ENCODE measurements around the gene RAD9A.
"Not testable (repeated sequence)": the region's sequence is repeated elsewhere in the genome, so short reads cannot be mapped to it uniquely, and the experiment has no call there.

RAD9A gene

DNA sequence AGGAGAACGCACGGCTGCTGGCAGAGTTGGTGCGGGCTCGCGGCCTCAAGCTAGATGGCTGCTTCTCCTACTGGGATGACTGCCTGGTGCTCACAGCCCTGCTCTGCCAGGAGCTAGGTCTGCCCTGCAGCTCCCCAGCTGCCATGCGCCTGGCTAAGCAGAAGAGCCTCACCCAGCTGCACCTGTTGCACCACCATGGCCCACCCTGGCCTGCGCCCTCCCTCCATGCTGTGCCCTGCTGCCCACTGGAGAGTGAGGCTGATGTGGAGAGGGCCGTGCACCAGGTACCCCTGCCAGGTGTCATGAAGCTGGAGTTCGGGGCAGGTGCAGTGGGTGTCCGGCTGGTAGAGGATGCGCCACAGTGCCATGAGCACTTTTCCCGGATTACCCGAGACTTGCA, 31.7 kb downstream of the RAD9A start:
- no peak for DNase-seq
- Mint-ChIP-seq H3K9me3 (no peaks in the 10 kb centered on the region), H3K4me3 (no peak overlapping the region), H3K4me1 (peaks cover 23% of the 10 kb centered on the region), H3K27me3 (ENCODE audit: low read depth, poor library complexity) (peaks cover 15% of the 10 kb centered on the region), H3K27ac (no peak overlapping the region), H3K36me3 (ENCODE audit: low read depth) (no peaks in the 10 kb centered on the region)
- TF ChIP-seq, protein P1, sequence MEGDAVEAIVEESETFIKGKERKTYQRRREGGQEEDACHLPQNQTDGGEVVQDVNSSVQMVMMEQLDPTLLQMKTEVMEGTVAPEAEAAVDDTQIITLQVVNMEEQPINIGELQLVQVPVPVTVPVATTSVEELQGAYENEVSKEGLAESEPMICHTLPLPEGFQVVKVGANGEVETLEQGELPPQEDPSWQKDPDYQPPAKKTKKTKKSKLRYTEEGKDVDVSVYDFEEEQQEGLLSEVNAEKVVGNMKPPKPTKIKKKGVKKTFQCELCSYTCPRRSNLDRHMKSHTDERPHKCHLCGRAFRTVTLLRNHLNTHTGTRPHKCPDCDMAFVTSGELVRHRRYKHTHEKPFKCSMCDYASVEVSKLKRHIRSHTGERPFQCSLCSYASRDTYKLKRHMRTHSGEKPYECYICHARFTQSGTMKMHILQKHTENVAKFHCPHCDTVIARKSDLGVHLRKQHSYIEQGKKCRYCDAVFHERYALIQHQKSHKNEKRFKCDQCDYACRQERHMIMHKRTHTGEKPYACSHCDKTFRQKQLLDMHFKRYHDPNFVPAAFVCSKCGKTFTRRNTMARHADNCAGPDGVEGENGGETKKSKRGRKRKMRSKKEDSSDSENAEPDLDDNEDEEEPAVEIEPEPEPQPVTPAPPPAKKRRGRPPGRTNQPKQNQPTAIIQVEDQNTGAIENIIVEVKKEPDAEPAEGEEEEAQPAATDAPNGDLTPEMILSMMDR (IDR thresholded peaks at IDR 0.05), result no peak

DNA sequence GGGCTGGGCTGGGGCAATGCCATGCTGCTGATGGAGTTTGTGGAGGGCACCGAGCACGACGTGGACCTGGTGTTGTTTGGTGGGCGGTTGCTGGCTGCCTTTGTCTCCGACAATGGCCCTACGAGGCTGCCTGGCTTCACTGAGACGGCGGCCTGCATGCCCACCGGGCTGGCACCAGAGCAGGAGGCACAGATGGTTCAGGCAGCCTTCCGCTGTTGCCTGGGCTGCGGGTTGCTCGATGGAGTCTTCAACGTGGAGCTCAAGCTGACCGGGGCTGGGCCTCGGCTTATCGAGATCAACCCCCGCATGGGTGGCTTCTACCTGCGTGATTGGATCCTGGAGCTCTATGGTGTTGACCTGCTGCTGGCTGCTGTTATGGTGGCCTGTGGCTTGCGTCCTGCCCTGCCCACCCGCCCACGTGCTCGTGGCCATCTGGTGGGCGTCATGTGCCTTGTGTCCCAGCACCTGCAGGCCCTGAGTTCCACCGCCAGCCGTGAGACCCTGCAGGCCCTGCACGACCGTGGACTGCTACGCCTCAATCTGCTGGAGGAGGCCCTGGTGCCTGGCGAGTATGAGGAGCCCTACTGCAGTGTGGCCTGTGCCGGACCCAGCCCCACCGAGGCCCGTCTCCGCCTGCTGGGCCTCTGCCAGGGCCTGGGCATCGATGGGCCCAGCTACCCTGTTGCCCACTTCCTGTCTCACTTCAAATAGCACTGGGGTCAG, 32.3 kb downstream of the RAD9A start:
- no peak for DNase-seq
- peaks cover 26% of the 10 kb centered on the region for H3K4me1 Mint-ChIP-seq
- TF ChIP-seq, protein P1 (IDR thresholded peaks at IDR 0.05), result no peak
- H3K9me3 Mint-ChIP-seq, result no peaks in the 10 kb centered on the region
- H3K4me3 Mint-ChIP-seq, result no peak overlapping the region
- peaks cover 15% of the 10 kb centered on the region for H3K27me3 Mint-ChIP-seq (ENCODE audit: low read depth, poor library complexity)
- H3K36me3 Mint-ChIP-seq (ENCODE audit: low read depth), result no peaks in the 10 kb centered on the region
- H3K27ac Mint-ChIP-seq, result no peak overlapping the region

DNA sequence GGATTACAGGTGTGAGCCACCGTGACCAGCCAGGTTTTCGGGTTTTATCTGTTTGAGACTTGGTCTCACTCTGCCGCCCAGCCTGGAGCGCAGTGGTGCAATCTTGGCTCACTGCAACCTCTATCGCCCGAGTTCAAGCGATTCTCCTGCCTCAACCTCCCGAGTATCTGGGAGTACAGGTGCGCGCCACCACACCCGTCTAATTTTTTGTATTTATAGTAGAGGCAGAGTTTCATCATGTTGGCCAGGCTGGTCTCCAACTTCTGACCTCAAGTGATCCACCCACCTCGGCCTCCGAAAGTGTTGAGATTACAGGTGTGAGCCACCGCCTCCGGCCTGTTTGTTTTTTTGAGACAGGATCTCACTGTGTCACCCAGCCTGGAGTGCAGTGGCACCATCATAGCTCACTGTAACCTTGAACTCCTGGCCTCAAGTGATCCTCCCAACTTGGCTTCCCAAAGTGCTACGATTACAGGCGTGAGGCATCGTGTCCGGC, 35.6 kb downstream of the RAD9A start:
- not testable (repeated sequence) for H3K9me3 Mint-ChIP-seq; DNase-seq; H3K27ac Mint-ChIP-seq; H3K27me3 Mint-ChIP-seq (ENCODE audit: low read depth, poor library complexity); H3K36me3 Mint-ChIP-seq (ENCODE audit: low read depth)
- H3K4me1 Mint-ChIP-seq, result peaks cover 27% of the 10 kb centered on the region
- peak overlapping the region; percentile 96 for H3K4me3 Mint-ChIP-seq

DNA sequence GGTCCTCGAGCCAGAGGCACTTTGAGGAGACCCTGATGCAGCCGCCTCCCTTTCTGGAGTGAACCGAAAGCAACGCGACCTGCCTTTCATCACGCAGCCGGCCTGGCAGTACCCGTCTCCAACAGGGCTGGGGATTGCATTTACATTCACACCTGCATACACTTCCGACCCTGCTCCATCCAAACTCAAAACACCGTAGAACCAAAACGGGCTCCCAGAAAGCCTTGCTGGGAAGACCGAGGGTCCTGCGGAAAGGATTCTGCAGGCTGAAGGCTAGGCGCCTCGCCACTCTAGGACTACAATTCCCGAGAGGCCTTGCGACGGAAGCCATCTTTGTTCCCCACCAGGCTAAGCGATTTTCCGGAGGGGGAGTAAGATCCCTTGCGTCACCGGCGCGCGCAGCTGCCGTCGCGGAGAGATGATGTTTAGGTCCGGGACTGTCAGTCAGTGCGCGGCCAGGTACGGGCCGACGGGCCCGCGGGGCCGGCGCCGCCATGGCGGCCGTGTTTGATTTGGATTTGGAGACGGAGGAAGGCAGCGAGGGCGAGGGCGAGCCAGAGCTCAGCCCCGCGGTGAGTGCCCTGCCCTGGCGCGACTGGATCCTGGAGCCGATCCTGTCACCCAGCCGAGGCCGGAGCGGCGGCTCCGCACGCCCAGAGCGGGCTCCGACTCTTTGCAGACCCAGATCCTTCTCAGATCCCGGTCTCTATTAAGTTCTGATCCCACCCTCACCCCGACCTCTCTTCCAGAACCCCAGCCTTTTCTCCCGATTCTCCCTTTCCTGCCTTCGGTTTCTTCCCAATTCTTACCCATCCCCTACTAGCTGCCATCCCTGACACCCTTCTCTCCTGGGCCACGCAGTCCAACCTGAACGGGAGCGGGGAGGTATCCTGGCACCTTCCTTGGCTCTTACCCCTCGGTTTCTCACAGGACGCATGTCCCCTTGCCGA, 36.5 kb downstream of the RAD9A start, which contains the start of gene RPS6KB2:
Gene RPS6KB2, plus strand, starts transcription at position 443 of the 950 bp plus-strand sequence. Its CDS starts 52 bp downstream, at position 495.
- H3K4me3 Mint-ChIP-seq, result peak within 1 kb of the TSS; percentile 96
- H3K27ac Mint-ChIP-seq, result peak within 1 kb of the TSS; percentile 97
- H3K9me3 Mint-ChIP-seq, result no peaks in the 10 kb centered on the region
- peaks cover 19% of the 10 kb centered on the region for H3K4me1 Mint-ChIP-seq
- TF ChIP-seq, protein P1 (IDR thresholded peaks at IDR 0.05), result no peak
- H3K27me3 Mint-ChIP-seq (ENCODE audit: low read depth, poor library complexity), result peaks cover 4% of the 10 kb centered on the region
- peaks cover 9% of the 10 kb centered on the region for H3K36me3 Mint-ChIP-seq (ENCODE audit: low read depth)
- peak; percentile 99 for DNase-seq

DNA sequence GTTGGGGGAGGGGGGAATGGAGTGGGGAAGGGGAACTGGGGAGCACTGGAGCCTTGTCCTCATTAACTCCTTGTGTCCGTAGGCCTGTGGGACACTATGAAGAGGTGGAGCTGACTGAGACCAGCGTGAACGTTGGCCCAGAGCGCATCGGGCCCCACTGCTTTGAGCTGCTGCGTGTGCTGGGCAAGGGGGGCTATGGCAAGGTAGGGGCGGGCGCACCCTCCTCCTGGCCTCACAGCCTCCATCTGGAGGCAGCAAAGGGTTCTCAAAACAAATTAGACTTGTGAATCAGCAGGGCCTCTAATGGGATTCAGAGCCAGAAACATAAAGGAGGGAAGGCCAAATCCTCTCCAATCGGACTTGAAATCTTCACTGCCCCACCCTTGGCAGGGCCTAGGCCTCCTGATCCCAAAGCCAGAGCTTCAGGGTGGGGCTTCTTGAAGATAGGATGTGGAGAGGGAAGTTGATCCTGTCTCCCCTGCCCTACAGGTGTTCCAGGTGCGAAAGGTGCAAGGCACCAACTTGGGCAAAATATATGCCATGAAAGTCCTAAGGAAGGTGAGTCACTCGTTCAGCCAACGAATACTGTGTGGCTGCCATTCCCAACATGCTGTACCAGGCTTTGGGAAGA, 37.4 kb downstream of the RAD9A start:
- Mint-ChIP-seq H3K27me3 (ENCODE audit: low read depth, poor library complexity) (peaks cover 4% of the 10 kb centered on the region), H3K4me1 (peaks cover 19% of the 10 kb centered on the region), H3K36me3 (ENCODE audit: low read depth) (peaks cover 9% of the 10 kb centered on the region), H3K9me3 (no peaks in the 10 kb centered on the region), H3K27ac (peak overlapping the region; percentile 97), H3K4me3 (peak overlapping the region; percentile 96)
- TF ChIP-seq, protein P1 (IDR thresholded peaks at IDR 0.05), result no peak
- no peak for DNase-seq

DNA sequence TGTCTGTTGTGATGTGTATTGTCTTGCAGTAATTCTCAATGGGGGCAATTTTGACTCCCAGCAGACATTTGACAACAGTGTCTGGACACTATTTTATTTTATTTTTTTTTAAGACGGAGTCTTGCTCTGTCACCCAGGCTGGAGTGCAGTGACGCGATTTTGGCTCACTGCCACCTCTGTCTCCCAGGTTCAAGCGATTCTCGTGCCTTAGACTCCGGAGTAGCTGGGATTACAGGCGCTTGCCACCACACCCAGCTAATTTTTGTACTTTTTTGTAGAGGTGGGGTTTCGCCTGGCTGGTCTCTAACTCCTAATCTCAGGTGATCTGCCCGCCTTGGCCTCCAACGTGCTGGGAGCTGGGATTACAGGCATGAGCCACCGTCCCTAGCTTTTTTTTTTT, 37.9 kb downstream of the RAD9A start:
- H3K27ac Mint-ChIP-seq, result no peak overlapping the region
- H3K36me3 Mint-ChIP-seq (ENCODE audit: low read depth), result peaks cover 9% of the 10 kb centered on the region
- TF ChIP-seq, protein P1 (IDR thresholded peaks at IDR 0.05), result no peak
- H3K4me1 Mint-ChIP-seq, result peaks cover 19% of the 10 kb centered on the region
- no peak for DNase-seq
- no peaks in the 10 kb centered on the region for H3K9me3 Mint-ChIP-seq
- peak overlapping the region; percentile 96 for H3K4me3 Mint-ChIP-seq
- peaks cover 4% of the 10 kb centered on the region for H3K27me3 Mint-ChIP-seq (ENCODE audit: low read depth, poor library complexity)

Measured in nephron progenitor cell (in vitro differentiated cells).